Thymus (tissue), 11 donors: ENCODE measurements around the gene GADD45GIP1. TPM values are rescaled to one million over a fixed set of nuclear protein-coding genes. Genes with fewer than 3 reads are reported as not detected.
A peak's percentile ranks its signal among the peaks of the same experiment; 100 is the strongest.
"Not testable (repeated sequence)": the region's sequence is repeated elsewhere in the genome, so short reads cannot be mapped to it uniquely, and the experiment has no call there.

Source experiments
- DNase-seq, 9 donors: peaks; one replicate each; pipeline ENCODE4 v3.0.0-alpha.2; 2013; ENCODE audit warnings: low spot score in 9 of 9, low read depth in 6 of 9, missing footprints in 1 of 9
- H3K27ac ChIP-seq, 2 donors: one replicate each; pipeline ENCODE4 v1.5.1; 2013; ENCODE audit warnings: control low read depth in 1 of 2, low read depth in 1 of 2, low read length in 1 of 2, mild to moderate bottlenecking in 1 of 2, moderate library complexity in 1 of 2
- H3K27me3 ChIP-seq, 2 donors: one replicate each; pipeline ENCODE4 v1.5.1; 2013; ENCODE audit warnings: low read length in 1 of 2; ENCODE audit not compliant: control insufficient read depth in 2 of 2, insufficient read depth in 1 of 2
- H3K36me3 ChIP-seq, 2 donors: one replicate each; pipeline ENCODE4 v1.5.1; 2013; ENCODE audit warnings: low read length in 1 of 2, mild to moderate bottlenecking in 1 of 2, moderate library complexity in 1 of 2; ENCODE audit not compliant: control insufficient read depth in 2 of 2, insufficient read depth in 2 of 2
- H3K4me1 ChIP-seq, 2 donors: one replicate each; pipeline ENCODE4 v1.5.1; 2013; ENCODE audit warnings: low read length in 2 of 2; ENCODE audit not compliant: control insufficient read depth in 2 of 2, insufficient read depth in 2 of 2
- H3K4me3 ChIP-seq, 2 donors: one replicate each; pipeline ENCODE4 v1.5.1; 2013; ENCODE audit warnings: low read length in 2 of 2, control low read depth in 1 of 2, mild to moderate bottlenecking in 1 of 2
- H3K9me3 ChIP-seq, 2 donors: one replicate each; pipeline ENCODE4 v1.5.1; 2013; ENCODE audit warnings: low read length in 1 of 2, mild to moderate bottlenecking in 1 of 2; ENCODE audit not compliant: control insufficient read depth in 2 of 2, insufficient read depth in 1 of 2
- WGBS: extraction: QIAGEN DNeasy Blood & Tissue Kit; methylation state at CpG from one replicate; pipeline ENCODE4 v1.1.7; 2013; 5-methylcytosine and 5-hydroxymethylcytosine counted together
- polyA plus RNA-seq: library from polyadenylated mRNA; stranded (reverse); fragments of 200-250 nt; gene quantifications from one replicate; pipeline ENCODE4 v1.2.3, GENCODE V29; 2013
- total RNA-seq: library from RNA; stranded (reverse); fragments of 120-200 nt; gene quantifications from one replicate; pipeline ENCODE4 v1.2.4, GENCODE V29; 2013
- donor health status: healthy.

GADD45GIP1 gene
- total and polyA plus RNA-seq, 2 donors = 27.2 to 27.7 TPM

- no peak overlapping the region for H3K27ac ChIP-seq
- H3K27me3 ChIP-seq = peaks cover 0 to 15% of the 10 kb centered on the region in 2 donors
- H3K36me3 ChIP-seq = no peaks in the 10 kb centered on the region
- peaks cover 0 to 6% of the 10 kb centered on the region in 2 donors for H3K9me3 ChIP-seq
- 97% methylated on average over 16 of the region's 16 CpGs for WGBS
- H3K4me3 ChIP-seq = no peak overlapping the region
- peaks cover 0 to 12% of the 10 kb centered on the region in 2 donors for H3K4me1 ChIP-seq
- DNase-seq = no peak
Observed at GRCh38 chr19:12973236-12973635, 16.2 kb upstream of the GADD45GIP1 start.

DNA sequence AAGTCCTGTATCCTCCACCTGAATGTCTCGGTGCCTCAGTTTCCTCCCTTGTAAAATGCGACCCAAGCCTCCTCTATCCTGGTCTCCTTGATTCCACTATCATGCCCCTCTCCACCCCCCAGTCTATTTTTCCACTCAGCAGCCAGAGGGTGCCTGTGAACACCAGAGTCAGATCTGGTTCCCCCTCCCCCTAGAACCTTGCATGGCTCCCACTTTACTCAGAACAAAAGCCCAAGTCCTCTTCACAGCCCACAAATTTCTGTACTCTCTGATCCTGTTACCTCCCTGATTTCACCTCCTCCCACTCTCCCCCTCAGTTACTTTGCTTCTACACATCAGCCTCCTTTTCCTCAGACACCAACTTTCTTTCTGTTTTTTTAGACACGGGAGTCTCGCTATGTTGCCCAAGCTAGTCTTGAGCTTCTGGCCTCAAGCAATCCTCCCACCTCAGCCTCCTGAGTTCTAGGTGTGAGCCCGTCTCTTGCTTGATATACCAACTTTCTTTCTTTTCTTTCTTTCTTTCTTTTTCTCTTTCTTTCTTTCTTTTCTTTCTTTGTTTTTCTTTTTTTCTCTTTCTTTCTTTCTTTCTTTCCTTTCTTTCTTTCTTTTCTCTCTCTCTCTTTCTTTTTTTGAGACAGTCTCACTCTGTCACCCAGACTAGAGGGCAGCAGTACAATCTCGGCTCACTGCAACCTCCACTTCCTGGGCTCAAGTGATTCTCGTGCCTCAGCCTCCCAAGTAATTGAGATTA is 13.2 kb upstream of the GADD45GIP1 start:
- Histone ChIP-seq H3K4me3 (no peak overlapping the region), H3K27ac (no peak overlapping the region), H3K9me3 (peaks cover 0 to 6% of the 10 kb centered on the region in 2 donors), H3K27me3 (peaks cover 0 to 10% of the 10 kb centered on the region in 2 donors), H3K36me3 (no peaks in the 10 kb centered on the region), H3K4me1 (peaks cover 0 to 13% of the 10 kb centered on the region in 2 donors)
- WGBS = 91% methylated on average over 7 of the region's 7 CpGs
- DNase-seq = no peak

- no peak for DNase-seq
- Histone ChIP-seq H3K4me3 (no peak within 1 kb of the TSS), H3K4me1 (peaks cover 0 to 12% of the 10 kb centered on the region in 2 donors), H3K27ac (no peak within 1 kb of the TSS), H3K36me3 (no peaks in the 10 kb centered on the region), H3K27me3 (peaks cover 0 to 1% of the 10 kb centered on the region in 2 donors), H3K9me3 (peaks cover 0 to 6% of the 10 kb centered on the region in 2 donors)
- WGBS = 57% methylated on average over 14 of the region's 14 CpGs
Observed at GRCh38 chr19:12969292-12969988, 12.4 kb upstream of the GADD45GIP1 start, which contains the start of gene DAND5. Gene DAND5, plus strand, starts transcription at chr19:12969576. Its CDS starts 85 bp downstream, at chr19:12969661.

DNA sequence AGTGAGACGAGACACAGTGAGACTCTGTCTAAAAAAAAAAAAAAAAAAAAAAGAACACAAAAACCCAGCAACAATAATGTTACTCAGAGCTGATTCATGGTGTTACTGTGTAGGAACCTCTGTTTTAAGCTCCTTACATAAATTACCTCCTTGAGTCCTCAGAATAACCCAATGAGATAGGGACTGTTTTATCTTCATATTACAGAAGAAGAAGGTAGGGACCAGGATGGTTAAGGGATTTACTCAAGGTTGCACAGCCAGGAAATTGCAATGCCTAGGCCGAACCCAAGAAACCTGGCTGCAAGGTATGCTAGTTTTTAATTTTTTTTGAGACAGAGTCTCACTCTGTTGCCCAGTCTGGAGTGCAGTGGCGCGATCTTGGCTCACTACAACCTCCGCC is 10.9 kb upstream of the GADD45GIP1 start:
- Histone ChIP-seq H3K27ac (no peak overlapping the region), H3K9me3 (peaks cover 0 to 6% of the 10 kb centered on the region in 2 donors), H3K4me3 (no peak overlapping the region), H3K4me1 (peaks cover 0 to 12% of the 10 kb centered on the region in 2 donors), H3K36me3 (no peaks in the 10 kb centered on the region), H3K27me3 (no peaks in the 10 kb centered on the region)
- no peak for DNase-seq
- WGBS = 98% methylated on average over 5 of the region's 5 CpGs

DNA sequence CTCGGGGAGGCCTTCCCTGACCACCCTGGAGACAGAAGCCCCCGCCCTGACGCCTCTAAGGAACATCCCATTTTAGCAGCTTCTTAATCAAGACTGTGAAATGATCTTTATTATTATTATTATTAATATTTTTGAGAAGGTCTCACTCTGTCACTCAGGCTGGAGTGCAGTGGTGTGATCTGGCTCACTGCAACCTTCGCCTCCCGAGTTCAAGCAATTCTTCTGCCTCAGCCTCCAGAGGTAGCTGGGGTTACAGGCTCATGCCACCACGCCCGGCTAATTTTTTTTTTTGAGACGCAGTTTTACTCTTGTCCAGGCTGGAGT is 8.8 kb upstream of the GADD45GIP1 start:
- H3K4me1 ChIP-seq = peaks cover 0 to 12% of the 10 kb centered on the region in 2 donors
- 60% methylated on average over 8 of the region's 8 CpGs for WGBS
- H3K9me3 ChIP-seq = peaks cover 0 to 6% of the 10 kb centered on the region in 2 donors
- no peaks in the 10 kb centered on the region for H3K27me3 ChIP-seq
- peak overlapping the region in 1 of 2 donors; percentile 47 for H3K4me3 ChIP-seq
- peak overlapping the region in 1 of 2 donors; percentile 42 for H3K27ac ChIP-seq
- no peaks in the 10 kb centered on the region for H3K36me3 ChIP-seq
- DNase-seq = no peak

- peak overlapping the region; percentile 45 to 47 for H3K4me3 ChIP-seq
- no peaks in the 10 kb centered on the region for H3K36me3 ChIP-seq
- H3K4me1 ChIP-seq = peaks cover 0 to 12% of the 10 kb centered on the region in 2 donors
- no peaks in the 10 kb centered on the region for H3K27me3 ChIP-seq
- H3K9me3 ChIP-seq = peaks cover 0 to 6% of the 10 kb centered on the region in 2 donors
- DNase-seq = peak in 7 of 9 donors; percentile 55 to 86 (median 78)
- H3K27ac ChIP-seq = peak overlapping the region; percentile 12 to 42
- 1% methylated on average over 34 of the region's 34 CpGs for WGBS
Observed at GRCh38 chr19:12965017-12965811, 8.2 kb upstream of the GADD45GIP1 start.

GRCh38 chr19:12959481-12959880 is 2.5 kb upstream of the GADD45GIP1 start:
- H3K4me1 ChIP-seq = peaks cover 0 to 14% of the 10 kb centered on the region in 2 donors
- 93% methylated on average over 6 of the region's 6 CpGs for WGBS
- no peak overlapping the region for H3K4me3 ChIP-seq
- peaks cover 2 to 6% of the 10 kb centered on the region in 2 donors for H3K36me3 ChIP-seq
- no peak overlapping the region for H3K27ac ChIP-seq
- DNase-seq = no peak
- no peaks in the 10 kb centered on the region for H3K27me3 ChIP-seq
- H3K9me3 ChIP-seq = no peaks in the 10 kb centered on the region

DNA sequence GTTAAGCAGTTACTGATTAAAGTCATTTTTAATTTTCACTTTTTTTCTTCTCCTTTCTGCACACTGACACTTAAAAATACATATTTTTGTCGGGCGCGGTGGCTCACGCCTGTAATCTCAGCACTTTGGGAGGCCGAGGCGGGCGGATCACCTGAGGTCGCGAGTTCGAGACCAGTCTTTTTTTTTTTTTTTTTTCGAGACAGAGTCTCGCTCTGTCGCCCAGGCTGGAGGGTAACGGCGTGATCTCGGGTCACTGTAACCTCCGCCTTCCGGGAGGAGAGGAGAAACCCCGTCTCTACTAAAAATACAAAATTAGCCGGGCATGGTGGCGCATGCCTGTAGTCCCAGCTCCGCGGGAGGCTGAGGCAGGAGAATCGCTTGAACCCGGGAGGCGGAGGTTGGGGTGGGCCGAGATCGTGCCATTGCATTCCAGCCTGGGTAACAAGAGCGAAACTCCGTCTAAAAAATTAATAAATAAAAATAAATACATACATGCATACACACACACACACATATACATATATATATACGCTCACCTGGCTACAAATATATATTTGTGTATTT is 448 bp upstream of the GADD45GIP1 start:
- Histone ChIP-seq H3K36me3 (peaks cover 22 to 25% of the 10 kb centered on the region in 2 donors), H3K4me1 (peaks cover 0 to 19% of the 10 kb centered on the region in 2 donors), H3K27ac (peak overlapping the region; percentile 83 to 92), H3K4me3 (peak overlapping the region; percentile 67 to 86)
- DNase-seq, H3K9me3 ChIP-seq, H3K27me3 ChIP-seq: not testable (repeated sequence)
- WGBS = 33% methylated on average over 31 of the region's 31 CpGs
